ENCODE data around the gene CCDC185.
A peak's percentile ranks its signal among the peaks of the same experiment; 100 is the strongest.

The CCDC185 gene

GRCh38 chr1:223393275-223394214, at the start of gene CCDC185:
TSS of gene CCDC185 (plus strand) at chr1:223393415. CDS start at chr1:223393476, 61 bp downstream.
- no peak for DNase-seq (ENCODE audit: low spot score)

- no peak for DNase-seq (ENCODE audit: low spot score)
These were observed 49.5 kb upstream of the CCDC185 start for GRCh38 chr1:223343692-223344091.

- peak; percentile 41 for DNase-seq (ENCODE audit: low spot score)
These were observed 48.7 kb upstream of the CCDC185 start for GRCh38 chr1:223344491-223344890.

GRCh38 chr1:223345720-223346119, 47.5 kb upstream of the CCDC185 start:
- DNase-seq (ENCODE audit: low spot score), result no peak

- DNase-seq (ENCODE audit: low spot score), result no peak
These were observed 46.9 kb upstream of the CCDC185 start for GRCh38 chr1:223346311-223346710.

GRCh38 chr1:223347583-223347982, 45.6 kb upstream of the CCDC185 start:
- no peak for DNase-seq (ENCODE audit: low spot score)

GRCh38 chr1:223348439-223348838, 44.8 kb upstream of the CCDC185 start:
- no peak for DNase-seq (ENCODE audit: low spot score)

- DNase-seq (ENCODE audit: low spot score), result no peak
These were observed 44.0 kb upstream of the CCDC185 start for GRCh38 chr1:223349241-223349640.

- no peak for DNase-seq (ENCODE audit: low spot score)
These were observed 42.8 kb upstream of the CCDC185 start for GRCh38 chr1:223350361-223350908.

GRCh38 chr1:223352944-223353343, 40.3 kb upstream of the CCDC185 start:
- DNase-seq (ENCODE audit: low spot score), result no peak

- DNase-seq (ENCODE audit: low spot score), result no peak
These were observed 39.3 kb upstream of the CCDC185 start for GRCh38 chr1:223353939-223354338.

- DNase-seq (ENCODE audit: low spot score), result no peak
These were observed 37.5 kb upstream of the CCDC185 start for GRCh38 chr1:223355699-223356098.

- no peak for DNase-seq (ENCODE audit: low spot score)
These were observed 34.4 kb upstream of the CCDC185 start for GRCh38 chr1:223358826-223359225.

- DNase-seq (ENCODE audit: low spot score), result peak; percentile 39
These were observed 30.0 kb upstream of the CCDC185 start for GRCh38 chr1:223363057-223363855.

GRCh38 chr1:223363856-223364684, 29.1 kb upstream of the CCDC185 start, which contains the start of gene SUSD4:
TSS of gene SUSD4 (minus strand) at chr1:223364176. CDS start at chr1:223363425, 751 bp downstream.
- peak; percentile 67 for DNase-seq (ENCODE audit: low spot score)

- DNase-seq (ENCODE audit: low spot score), result peak; percentile 61
These were observed 28.4 kb upstream of the CCDC185 start for GRCh38 chr1:223364685-223365382.

- no peak for DNase-seq (ENCODE audit: low spot score)
These were observed 19.1 kb upstream of the CCDC185 start for GRCh38 chr1:223374064-223374610.

- DNase-seq (ENCODE audit: low spot score), result no peak
These were observed 14.5 kb upstream of the CCDC185 start for GRCh38 chr1:223378754-223379153.

- no peak for DNase-seq (ENCODE audit: low spot score)
These were observed 7.2 kb upstream of the CCDC185 start for GRCh38 chr1:223386013-223386412.

- DNase-seq (ENCODE audit: low spot score), result no peak
These were observed 2.6 kb upstream of the CCDC185 start for GRCh38 chr1:223390618-223391017.

- DNase-seq (ENCODE audit: low spot score), result no peak
These were observed 1.0 kb downstream of the CCDC185 start for GRCh38 chr1:223394242-223394641.
